PC-3 (cell line): Measurements from ENCODE around the gene ERCC2.

Experiments used
- CTCF ChIP-seq: fragments of 300-600 bp; sonication (generic); conservative IDR thresholded peaks from 2 replicates; pipeline ENCODE4 v1.5.1; 2017; ENCODE audit warnings: antibody characterized with exemption, low read depth, mild to moderate bottlenecking, low read length
- EZH2 ChIP-seq: fragments of 300-600 bp; sonication (generic); IDR thresholded peaks from one replicate; pipeline ENCODE4 v1.6.1; 2017; ENCODE audit warnings: antibody characterized with exemption, mild to moderate bottlenecking, low read length; ENCODE audit not compliant: unreplicated experiment
- EZH2phosphoT487 ChIP-seq: fragments of 300-600 bp; sonication (generic); IDR thresholded peaks from 2 replicates; pipeline ENCODE4 v1.6.1; 2018; ENCODE audit warnings: mild to moderate bottlenecking, antibody characterized with exemption, low read length, borderline replicate concordance

GRCh38 chr19:45348367-45349125, 21.8 kb downstream of the ERCC2 start:
- TF ChIP-seq CTCF (no peak), EZH2phosphoT487 (no peak), EZH2 (no peak)
